CD1c-positive myeloid dendritic cell (primary cell): Measurements from ENCODE around the gene BPIFB6.

Experiments used
- DNase-seq: peaks from one replicate; pipeline ENCODE4 v3.0.0-alpha.2; 2016; ENCODE audit errors: extremely low spot score

BPIFB6 gene

DNA sequence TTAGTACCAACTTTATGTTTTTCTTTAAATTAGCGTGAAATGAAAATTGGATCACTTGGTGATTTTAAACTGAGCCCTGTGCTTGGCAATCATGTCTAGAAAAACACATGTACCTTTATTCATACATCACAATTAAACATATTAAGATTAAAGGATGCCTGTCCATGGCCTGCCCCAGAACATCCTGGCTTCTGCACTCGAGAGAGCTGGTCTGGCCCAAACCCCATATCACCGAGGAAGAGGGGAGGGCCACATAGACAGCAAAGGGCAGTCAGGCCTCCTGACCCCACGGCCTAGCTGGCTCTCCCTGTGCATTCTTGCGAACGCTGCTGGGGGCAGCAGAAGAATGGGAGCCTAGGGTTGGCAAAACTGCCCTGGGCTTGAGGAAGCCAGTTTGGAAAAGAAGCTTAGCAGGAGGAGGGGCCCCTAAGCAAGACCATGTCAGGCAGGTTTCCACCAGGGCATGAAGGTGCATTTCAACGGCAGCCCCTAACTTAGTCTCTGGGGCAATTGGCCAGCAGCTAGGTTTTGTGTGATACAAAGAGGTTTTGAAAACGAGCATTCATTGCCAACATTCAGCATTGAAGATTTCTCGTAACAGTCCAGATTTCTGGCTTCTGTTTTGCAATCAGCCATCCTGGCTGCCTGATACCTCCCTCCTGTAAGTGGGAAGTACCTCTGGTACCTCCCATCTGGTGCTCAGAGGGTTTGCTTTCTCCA lies 30.8 kb downstream of the BPIFB6 start:
- DNase-seq, result no peak

DNA sequence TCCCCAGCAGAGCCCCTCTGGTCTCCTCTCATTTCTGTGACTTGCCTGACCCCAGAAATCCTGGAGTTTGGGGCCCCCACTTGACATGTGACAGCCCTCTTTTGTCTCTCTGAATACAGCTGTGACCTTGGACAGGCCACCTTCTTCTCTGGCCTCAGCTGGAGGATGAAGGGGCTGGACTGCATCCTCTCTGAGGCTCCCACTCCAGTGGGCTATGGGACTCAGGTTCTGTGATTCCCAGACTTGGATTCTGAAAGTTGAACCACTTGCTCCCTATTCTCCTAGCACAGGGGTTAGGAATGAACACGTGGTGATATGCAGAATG lies 31.3 kb downstream of the BPIFB6 start:
- no peak for DNase-seq

DNA sequence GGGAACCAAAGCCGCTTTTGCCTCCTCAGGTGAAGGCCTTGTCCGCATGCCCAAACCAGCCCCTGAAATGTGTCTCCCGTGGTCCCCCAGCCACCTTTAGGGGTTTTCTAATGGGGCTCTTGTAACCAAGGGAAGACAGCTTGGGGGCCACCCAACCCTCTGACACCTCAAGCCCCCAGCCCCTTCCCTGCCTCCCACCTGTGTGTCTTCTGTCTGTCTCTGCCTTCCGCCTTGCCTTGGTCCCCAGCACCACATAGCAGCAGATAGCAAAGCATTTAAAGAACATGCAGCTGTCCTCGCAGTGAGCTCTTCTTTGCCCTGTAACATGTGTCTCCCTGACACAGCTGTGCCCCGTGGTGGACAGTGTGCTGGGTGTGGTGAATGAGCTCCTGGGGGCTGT lies 31.8 kb downstream of the BPIFB6 start:
- DNase-seq, result no peak

DNA sequence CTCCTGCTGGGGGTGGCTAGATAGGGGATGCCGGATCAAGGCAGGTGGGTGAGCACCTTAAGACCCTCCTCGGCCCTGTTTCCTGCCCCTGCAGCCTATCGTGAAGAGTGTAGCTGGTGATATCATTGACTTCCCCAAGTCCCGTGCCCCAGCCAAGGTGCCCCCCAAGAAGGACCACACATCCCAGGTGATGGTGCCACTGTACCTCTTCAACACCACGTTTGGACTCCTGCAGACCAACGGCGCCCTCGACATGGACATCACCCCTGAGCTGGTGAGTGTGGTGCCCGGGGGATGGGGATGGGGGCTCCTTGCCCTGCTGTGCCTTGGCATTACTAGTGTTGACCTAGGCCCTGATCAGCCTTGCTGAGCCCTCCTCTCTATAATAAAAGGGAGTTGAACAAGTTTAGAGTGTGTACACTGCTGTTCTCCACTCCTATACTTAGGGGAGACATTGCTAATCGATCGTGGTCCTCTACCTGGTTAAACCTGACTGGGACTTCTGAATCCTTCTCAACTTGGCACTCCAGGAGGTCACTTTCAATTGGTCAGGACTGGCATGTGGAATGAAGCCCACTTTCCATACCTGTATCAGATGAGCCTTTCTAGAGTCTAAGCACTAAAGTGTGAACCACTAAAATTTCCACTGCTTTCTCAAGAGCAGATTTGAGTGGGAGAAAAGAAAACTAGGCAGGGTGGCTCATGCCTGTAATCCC lies 33.3 kb downstream of the BPIFB6 start:
- no peak for DNase-seq

DNA sequence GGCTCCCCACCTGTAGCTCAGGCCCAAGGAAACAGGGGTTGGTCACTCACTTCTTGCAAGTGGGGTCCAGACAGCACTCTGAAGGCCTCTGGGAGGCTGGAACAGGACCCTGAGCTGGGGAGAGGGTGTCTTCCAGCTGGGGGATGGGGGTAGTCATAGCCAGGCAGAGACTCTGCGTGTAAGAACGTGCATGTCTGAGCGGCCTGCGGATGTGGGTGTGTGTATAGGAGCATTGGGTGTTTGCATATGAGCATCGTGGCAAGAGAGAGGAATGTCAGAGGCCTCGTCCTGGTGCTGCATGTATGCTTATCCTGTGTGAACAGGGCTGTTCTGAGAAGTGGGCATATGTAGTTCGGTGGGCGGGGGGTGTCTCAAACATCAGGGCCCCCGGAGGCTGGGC lies 34.3 kb downstream of the BPIFB6 start:
- DNase-seq, result no peak

DNA sequence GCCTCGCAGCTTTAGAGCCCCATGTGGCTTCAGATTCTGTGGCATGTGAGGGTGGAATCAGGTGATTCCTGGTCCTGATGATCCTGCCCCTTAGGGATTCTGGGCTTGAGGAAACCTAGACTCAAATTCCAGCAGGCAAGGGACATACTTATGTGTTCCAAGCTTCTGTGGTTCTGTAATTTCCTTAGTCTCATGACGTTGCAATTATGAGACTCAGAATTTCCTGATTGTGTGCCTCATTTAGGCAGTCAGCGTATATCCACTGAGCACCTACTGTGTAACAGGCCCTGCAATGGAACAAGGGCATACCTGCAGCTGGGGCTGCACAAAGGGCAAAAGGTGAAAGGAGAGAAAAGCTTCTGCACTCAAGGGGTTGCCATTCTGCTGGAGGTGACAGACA lies 36.4 kb downstream of the BPIFB6 start:
- no peak for DNase-seq

DNA sequence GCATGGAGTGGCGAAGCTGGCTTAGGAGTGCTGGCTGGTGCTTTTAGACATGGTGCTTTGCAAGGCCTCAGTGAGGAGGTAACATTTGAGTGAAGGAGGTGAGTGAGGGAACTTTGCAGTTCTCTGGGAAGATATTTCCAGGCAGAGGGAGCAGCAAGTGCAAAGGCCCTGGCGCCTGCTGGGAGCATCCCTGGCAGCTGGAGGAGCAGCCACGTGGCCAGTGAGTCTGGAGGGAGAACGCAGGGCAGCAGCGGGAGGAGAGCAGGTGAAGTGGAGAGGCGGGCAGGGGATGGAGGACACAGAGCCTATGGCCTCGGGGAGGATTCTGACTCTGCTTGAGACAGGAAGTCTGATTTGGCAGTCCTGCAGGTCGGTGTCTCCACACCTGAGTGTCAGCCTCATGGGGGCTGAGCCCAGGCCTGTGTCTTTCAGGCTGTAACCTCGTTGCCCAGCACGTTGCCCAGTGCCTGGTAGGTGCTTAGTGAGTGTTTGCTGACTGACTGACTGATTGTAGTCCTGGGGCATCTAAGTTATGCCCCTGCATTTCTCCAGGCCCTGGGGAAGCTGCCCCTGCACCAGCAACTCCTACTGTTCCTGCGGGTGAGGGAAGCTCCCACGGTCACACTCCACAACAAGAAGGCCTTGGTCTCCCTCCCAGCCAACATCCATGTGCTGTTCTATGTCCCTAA lies 36.9 kb downstream of the BPIFB6 start:
- no peak for DNase-seq

DNA sequence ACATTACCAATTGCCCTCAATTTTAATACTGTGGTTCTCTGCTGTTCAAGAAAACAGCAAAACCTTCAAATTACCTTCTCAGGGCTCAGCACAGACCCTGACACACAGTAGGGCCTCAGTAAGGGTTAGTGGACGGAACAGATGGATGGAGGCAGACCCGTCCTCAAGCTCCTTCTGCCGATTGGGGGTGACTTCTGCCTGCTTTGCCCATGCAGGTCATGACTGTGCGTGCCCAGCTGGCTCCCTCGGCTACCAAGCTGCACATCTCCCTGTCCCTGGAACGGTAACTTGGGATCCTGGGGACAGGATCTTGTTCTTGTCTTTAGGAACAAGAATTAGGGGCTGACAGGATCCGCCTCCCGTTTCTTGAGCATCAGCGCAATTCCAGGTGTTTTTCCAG lies 38.2 kb downstream of the BPIFB6 start:
- DNase-seq, result no peak

DNA sequence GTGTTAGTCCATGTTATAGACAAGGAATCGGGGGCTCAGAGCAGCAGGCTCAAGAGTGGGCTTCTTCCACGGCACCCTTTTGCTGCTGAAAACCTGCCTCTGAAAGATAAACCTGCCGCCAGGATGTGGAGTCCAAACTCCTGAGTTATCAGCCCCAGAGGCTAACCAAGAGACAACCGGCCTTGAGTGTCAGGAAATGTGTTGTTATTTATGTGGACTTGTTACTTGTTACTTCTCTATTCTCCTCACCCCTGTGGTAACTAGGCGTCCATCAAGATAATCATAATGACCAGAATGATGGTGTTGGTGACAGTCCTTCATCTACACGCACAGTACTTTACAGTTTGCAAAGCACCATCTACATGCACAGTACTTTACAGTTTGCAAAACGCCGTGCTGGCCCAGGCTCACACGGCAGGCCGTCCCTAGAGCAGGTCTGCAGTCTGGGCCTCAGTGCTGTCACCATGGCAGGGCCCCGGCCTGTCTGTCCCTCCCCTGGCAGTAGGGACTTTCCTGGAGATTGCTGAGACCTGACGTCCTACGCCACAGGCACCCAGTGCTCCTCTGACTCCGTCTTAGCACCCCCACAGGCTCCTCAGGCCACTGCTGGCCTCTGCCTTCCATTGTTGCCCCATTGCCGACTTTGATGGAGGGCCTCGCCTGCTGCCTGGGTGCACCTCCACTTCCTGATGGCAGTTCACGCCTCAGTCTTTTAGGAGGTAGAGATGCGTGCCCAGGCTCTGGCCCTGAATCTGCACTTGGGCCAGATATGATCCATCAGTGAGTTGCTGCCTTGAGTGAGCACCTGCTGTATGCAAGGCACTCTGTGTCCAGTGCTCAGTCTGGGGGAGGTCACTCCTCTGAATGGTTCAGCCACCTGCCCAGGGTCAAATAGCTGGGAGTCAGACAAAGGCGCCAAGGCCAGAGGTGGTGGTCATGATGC lies 38.9 kb downstream of the BPIFB6 start:
- DNase-seq, result no peak

DNA sequence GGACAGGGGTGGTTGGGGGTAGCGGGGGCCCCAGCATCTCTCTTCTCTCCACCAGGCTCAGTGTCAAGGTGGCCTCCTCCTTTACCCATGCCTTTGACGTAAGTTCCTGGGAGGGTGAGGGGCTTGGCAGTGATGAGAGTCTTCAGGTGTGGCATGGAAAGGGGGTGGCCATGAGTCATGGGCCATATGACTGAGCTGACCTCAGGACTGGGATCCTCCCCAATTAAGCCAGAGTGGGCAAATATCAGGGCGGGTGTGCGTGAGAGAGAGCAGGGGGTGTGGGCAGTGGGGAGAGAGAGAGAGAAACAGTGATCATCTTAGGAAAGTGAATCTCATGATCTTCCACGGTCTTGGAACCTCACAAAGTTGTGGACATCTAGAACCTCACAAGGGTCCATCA lies 39.8 kb downstream of the BPIFB6 start:
- no peak for DNase-seq

DNA sequence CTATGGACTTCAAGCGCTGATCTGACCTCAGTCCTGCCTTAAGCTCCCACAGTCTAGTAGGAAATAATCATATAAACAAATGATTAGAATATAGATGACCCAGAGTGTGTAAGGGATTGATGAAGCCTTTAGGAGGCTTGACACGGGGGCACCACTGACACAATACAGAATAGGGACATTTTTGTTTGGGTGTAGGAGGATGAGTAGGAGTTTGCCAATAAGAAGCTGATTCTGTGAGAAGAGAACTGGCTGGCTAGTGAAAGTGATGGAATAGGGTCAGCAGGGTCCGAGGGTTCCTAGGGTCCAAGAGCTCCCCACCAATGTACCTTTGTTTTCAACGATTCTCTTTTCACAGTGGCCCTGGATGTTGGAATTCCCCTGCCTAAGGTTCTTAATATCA lies 40.9 kb downstream of the BPIFB6 start:
- no peak for DNase-seq

DNA sequence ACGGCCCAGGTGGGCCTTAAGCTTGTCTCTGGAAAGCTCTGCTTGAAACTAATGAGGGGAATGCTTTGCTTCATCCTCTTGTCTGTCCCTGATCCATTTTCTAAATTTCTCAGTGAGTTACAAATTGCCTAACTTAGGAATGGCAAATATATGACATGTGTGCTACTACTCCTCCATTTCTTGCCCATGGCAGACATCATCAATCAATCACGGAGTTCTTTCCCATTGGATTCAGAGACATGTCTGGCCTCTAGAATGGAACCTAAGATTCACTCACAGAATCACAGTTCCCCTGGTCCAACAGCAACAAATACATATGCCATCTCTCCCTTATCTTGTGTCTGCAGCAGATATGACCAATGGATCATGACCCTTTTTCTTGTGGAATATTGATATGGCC lies 41.4 kb downstream of the BPIFB6 start:
- DNase-seq, result no peak

DNA sequence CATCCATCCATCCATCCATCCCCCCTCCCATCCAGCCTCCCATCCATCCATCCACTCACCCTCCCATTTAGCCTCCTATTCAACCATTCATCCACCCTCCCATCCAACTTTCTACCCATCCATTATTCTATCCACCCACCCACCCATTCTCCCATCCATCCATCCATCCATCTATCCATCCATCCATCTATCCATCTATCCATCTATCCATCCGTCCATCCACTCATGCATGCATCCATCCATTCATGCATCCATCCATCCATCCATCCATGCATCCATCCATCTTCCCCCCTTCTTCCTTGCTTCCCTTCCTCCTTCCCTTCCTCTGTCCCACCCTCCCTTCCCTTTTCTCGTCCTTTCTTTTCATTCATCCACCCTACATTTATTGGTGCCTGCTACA lies 43.2 kb downstream of the BPIFB6 start:
- DNase-seq, result no peak

DNA sequence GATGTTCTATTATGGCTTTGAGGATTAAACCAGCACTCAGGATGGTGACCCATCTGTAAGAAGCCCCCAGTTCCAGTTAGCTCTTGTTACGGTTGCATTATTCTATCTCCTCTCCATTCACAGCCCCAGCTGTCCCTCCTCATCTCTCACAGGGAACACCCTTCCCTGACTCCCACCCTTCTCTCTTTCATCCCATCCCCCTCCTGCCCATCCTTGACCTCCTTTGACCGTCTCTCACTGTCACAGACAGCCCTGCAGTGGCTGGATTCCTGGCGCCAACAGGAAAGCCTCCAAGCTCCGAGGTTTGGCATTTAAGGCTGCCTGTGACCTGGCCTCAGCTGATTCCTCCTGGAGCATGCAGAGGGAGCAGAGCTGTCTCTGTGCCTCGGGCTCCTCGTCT lies 43.8 kb downstream of the BPIFB6 start:
- no peak for DNase-seq

DNA sequence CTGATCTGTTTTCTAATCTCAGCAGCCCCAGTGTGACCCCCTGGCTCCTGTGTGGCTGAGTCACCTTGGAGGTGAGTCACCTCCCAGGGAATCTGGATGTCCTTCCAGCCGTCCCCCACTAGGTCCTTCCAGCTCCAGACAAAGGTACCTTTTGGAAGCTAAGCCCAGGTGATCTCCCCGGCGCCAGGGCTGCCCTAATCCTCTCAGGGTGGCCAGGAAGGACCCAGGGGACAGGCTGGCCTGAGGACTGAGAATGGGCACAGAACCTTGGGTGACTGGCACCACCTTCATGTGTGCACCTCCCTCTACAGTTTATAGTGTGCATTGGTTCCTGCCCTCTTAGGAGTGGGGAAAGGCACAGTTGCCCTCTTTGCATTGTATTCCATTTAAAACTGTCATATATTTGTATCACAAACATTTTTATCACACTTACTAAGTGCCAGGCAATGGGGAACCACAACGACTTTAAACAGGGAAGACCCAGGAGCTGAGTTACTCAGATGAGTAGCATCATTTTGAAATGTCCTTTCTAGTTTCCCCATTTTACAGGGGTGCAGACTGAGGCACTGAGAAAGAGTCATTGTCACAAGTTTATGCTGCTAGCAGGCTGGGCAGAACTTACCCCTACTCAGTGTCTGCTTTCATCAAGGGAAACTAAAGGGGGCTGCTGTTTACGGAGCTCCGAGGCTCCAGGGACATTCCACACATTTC lies 45.4 kb downstream of the BPIFB6 start:
- no peak for DNase-seq

DNA sequence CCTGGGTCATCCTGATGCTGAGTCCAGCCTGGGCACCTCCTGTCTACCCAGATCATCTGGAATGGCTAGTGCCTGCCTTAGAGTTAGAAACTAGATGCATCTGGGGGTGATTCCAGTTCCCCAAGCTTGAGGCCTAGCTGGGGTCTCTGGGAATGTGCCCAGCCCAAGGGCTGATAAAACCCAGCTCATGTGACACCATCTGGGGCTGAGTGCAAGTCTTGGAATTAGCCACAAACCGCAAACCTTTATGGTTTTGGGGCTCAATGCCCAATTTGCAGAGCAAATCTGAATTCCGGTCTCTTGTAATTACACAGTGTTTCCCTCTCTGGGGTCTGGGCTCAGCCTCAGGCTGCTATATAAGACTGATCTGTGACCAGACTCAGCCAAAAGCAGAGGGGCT lies 47.8 kb downstream of the BPIFB6 start, which contains the start of gene BPIFB4:
Gene BPIFB4 (plus strand): TSS at position 385 of the 400 bp plus-strand sequence. CDS start 1,884 bp downstream, outside the sequence.
- DNase-seq, result no peak

DNA sequence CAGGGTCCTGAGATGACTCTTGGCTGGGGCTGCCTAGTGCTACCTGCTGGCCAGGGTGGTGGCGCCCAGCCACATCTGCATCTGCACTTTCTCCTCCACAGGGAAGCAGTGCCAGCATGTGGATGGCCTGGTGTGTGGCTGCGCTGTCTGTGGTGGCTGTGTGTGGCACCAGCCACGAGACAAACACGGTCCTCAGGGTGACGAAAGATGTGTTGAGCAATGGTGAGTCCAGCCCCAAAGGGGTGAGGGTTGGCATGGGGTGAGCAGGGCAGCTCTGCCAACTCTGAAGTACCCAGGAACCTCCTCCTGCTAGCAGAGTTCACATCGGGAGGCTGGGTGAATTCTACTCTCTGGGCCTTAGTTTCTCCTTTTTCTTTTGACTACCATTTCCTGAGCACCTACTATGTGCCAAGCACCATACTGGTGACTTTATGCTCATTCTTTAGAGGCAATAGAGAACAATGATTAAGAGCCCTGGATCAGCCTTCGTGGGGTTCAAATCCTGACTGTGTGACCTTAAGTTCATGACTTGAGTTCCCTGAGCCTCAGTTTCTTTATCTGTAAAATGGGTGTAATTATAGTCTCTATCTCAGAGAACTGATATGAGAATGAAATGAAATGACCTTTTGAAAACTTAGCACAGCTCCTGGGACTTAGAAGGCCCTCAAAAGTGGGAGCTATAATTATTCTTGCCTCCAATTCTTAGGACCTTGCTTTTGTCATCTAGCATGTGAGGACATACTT lies 50.1 kb downstream of the BPIFB6 start:
- no peak for DNase-seq

DNA sequence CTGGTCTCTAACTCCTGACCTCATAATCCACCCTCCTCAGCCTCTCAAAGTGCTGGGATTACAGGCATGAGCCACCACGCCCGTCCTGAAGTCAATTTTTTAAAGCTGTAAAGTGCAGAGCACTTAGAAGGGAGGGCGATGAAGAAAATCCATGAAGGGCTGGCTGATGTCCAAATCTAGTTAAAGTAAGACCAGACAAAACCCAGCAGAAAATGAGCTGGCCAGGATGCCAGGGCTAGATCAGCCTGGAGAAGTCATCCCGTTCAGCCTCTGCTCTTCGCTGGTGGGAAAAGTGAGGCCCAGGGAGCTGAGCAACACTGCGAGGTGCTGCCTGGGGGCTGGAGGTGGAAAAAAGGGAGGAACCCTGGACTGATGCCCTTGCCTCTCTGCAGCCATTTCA lies 51.1 kb downstream of the BPIFB6 start:
- DNase-seq, result no peak

DNA sequence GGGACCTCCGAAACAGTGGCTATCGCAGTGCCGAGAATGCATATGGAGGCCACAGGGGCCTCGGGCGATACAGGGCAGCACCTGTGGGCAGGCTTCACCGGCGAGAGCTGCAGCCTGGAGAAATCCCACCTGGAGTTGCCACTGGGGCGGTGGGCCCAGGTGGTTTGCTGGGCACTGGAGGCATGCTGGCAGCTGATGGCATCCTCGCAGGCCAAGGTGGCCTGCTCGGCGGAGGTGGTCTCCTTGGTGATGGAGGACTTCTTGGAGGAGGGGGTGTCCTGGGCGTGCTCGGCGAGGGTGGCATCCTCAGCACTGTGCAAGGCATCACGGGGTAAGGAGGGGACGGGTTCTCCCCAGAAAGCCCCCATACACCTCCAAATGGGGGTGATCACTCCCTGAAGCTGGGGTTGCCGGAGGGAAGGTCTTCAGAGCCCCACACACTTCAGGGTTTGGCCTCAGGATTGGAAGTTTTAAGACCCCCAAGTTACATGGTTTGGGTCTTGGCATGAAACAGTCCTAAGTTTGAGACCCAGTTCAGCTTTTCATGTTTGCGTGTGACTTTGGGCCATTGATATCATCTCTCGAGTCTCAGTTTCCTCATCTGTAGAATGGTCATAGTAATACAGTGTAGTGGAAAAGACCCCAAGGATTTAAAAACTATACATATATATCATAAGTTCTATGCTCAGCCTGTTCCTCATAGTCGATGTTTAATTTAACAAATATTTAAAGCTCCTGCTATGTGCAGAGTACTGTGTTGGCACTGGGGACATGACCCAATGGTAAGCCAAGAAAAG lies 52.3 kb downstream of the BPIFB6 start:
- no peak for DNase-seq

DNA sequence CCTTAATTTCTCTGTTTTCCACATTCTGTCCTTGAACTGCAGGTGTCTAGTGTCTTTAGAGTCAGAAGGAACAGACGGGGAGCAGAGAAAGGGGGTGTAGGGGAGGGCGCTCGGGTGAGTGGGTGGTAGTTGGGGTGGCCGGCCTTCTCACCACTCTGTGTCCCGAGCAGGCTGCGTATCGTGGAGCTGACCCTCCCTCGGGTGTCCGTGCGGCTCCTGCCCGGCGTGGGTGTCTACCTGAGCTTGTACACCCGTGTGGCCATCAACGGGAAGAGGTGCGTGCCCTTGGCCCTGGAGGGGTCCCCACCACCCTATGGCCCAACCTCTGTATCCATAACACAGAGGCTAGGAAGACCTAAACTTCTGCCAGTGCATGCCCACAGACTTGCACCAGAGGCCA lies 53.3 kb downstream of the BPIFB6 start:
- no peak for DNase-seq
